AG09319 (cell line): Measurements from ENCODE around the gene EDC3.
"Not testable (repeated sequence)": the region's sequence is repeated elsewhere in the genome, so short reads cannot be mapped to it uniquely, and the experiment has no call there.

ENCODE experiments used
- DNase-seq: peaks from one replicate; pipeline ENCODE4 v3.0.0-alpha.2; 2010; ENCODE audit warnings: low read depth; ENCODE audit errors: extremely low read depth
- CTCF ChIP-seq: IDR thresholded peaks from 2 replicates; pipeline ENCODE4 v1.5.1; 2011; ENCODE audit warnings: low read depth, mild to moderate bottlenecking, inconsistent platforms, low read length, moderate library complexity

The EDC3 gene

GRCh38 chr15:74603789-74604705 is 91.8 kb downstream of the EDC3 start:
- no peak for TF ChIP-seq CTCF
- no peak for DNase-seq

- DNase-seq: no peak
- TF ChIP-seq CTCF: no peak
These were observed 92.6 kb downstream of the EDC3 start for GRCh38 chr15:74603026-74603788.

GRCh38 chr15:74599156-74599555 is 96.7 kb downstream of the EDC3 start:
- TF ChIP-seq CTCF: no peak
- no peak for DNase-seq

GRCh38 chr15:74598126-74598842 is 97.5 kb downstream of the EDC3 start:
- DNase-seq: peak; percentile 45
- TF ChIP-seq CTCF: no peak

- not testable (repeated sequence) for DNase-seq
These were observed 98.6 kb downstream of the EDC3 start for GRCh38 chr15:74597146-74597705.

- not testable (repeated sequence) for DNase-seq
These were observed 99.1 kb downstream of the EDC3 start for GRCh38 chr15:74596736-74597135.

- no peak for TF ChIP-seq CTCF
- DNase-seq: no peak
These were observed 100.6 kb downstream of the EDC3 start for GRCh38 chr15:74595271-74595670.

GRCh38 chr15:74594455-74594854 is 101.4 kb downstream of the EDC3 start:
- TF ChIP-seq CTCF: no peak
- DNase-seq: no peak
